Tongue (tissue), 3 donors: ENCODE results near the gene ENO1. TPM values are rescaled to one million over a fixed set of nuclear protein-coding genes. Genes with fewer than 3 reads are reported as not detected.

ENCODE experiments used
- DNase-seq: peaks from one replicate; pipeline ENCODE4 v3.0.0-alpha.2; 2015
- small RNA-seq: library from RNA; depleted of rRNA; stranded (forward); fragments of <200 nt; gene quantifications from one replicate; pipeline ENCODE3, GENCODE V24; 2014; ENCODE audit warnings: low replicate concordance
- total RNA-seq: library from RNA; depleted of rRNA; stranded (reverse); fragments of >200 nt; gene quantifications from one replicate; pipeline ENCODE4 v1.2.3, GENCODE V29; 2014

The ENO1 gene
- total RNA-seq, 1 donor from 2014 or later: 373 TPM

DNA sequence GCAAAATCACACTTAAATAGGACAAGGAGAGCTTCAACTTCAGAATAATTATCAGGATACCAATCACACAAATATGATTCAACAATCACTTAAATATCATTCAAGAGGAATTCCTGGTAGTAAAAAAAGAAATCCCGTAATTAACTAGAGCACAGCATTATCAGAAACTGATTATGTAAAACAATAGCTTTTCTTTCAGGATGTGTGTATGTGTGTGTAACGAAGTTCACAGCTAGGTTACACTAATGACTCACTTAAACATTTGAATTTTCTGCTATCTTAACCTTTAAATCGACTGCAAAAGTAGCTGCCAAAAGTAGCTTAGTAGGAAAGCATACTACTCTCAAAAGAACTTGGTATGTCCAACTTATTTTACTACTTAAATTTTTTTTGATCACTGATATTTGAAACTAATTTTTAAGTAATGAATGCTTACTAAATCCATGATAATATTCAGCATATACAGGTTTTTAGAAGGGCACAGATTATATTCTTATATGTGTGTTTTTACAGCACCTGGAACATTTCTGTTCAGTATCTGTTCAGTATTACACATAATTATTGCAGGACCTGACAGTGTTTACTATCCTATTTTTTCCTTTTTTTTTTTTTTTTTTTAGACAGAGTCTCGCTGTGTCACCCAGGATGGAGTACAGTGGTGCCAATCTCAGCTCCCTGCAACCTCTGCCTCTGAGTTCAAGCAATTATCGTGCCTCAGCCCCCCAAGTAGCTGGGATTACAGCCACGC lies 65.3 kb downstream of the ENO1 start:
- DNase-seq: no peak

DNA sequence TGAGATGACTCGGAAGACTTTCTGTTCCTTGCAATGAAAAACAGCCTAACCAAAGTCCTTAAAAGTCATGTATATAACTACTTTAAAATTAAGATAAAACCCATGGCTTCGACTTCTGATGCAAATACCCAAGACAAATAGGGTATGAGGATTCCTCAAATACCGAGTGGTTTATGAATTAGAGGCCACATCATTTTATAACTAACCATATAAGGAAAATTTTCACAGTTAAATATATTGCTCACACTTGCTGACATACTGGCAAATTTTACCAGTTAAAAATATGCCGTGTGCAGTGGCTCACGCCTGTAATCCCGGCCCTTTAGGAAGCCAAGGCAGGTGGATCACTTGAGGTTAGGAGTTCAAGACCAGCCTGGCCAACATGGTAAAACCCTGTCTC lies 66.4 kb downstream of the ENO1 start:
- DNase-seq: no peak

Small RNAs within 50 kb of the gene (small RNA-seq; reads per million reads assigned to genes)
- gene AL139415.2: not detected
- not detected for gene MIR6728
- not detected for gene RNU6-304P

Other genes starting within 250 kb of the ENO1 start
- gene RERE, start 61.0 kb downstream of the ENO1 start, total RNA-seq: 76.5 TPM
- gene CA6, start 67.2 kb upstream of the ENO1 start, total RNA-seq: 1.0 TPM
- not detected for gene SLC2A7, start 147.7 kb upstream of the ENO1 start, total RNA-seq
- 15.9 TPM for gene SLC2A5, start 190.9 kb upstream of the ENO1 start, total RNA-seq